ENCODE results near the gene CCDC172. TPM values are rescaled to one million over a fixed set of nuclear protein-coding genes. Genes with fewer than 3 reads are reported as not detected.

The CCDC172 gene
- total RNA-seq, 1 experiment from 2014 or later: not detected

- DNase-seq (ENCODE audit: low read depth): no peak
Measured at GRCh38 chr10:116429288-116429977, 105.2 kb downstream of the CCDC172 start.

Other genes starting within 250 kb of the CCDC172 start
- 0.80 and 1.1 TPM in 2 replicates for gene GFRA1, start 51.2 kb upstream of the CCDC172 start, total RNA-seq (2014; rRNA removed; shearing (Covaris generic))
- 0.17 TPM in 1 of 2 replicates, not detected in the other for gene PNLIPRP3, start 103.4 kb downstream of the CCDC172 start, total RNA-seq (2014; rRNA removed; shearing (Covaris generic))
- not detected in 2 replicates for gene PNLIP, start 221.5 kb downstream of the CCDC172 start, total RNA-seq (2014; rRNA removed; shearing (Covaris generic))